Stimulated activated naive CD4-positive, alpha-beta T cell treated with Interleukin-2 at 50 U/mL for 16 hours (primary cell): ENCODE data around the gene HERPUD2.
"Not testable (repeated sequence)": the region's sequence is repeated elsewhere in the genome, so short reads cannot be mapped to it uniquely, and the experiment has no call there.

Experiments
- DNase-seq: peaks from one replicate; lab custom pipeline; 2025; lab: John Stamatoyannopoulos, UW

Gene HERPUD2

DNA sequence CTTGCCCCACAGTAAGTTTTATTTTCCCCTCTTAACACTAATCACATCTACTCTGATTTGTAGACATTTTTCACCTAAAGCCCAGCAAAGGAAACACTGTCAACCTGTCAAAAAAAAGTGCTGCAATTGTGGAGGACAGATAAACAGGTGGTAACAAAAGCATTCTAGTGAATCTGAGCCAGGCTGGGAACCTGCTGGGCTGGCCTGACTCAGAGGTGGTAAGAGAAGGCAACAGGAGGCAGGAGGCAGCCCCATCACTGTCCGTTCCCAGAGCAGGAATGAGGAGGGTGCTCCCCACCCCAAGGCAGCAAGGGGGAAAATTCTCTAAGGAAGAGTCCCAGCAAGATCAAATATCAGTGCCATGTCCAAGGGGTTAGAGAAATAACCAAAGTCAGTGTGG is 19.5 kb upstream of the HERPUD2 start:
- DNase-seq: no peak

DNA sequence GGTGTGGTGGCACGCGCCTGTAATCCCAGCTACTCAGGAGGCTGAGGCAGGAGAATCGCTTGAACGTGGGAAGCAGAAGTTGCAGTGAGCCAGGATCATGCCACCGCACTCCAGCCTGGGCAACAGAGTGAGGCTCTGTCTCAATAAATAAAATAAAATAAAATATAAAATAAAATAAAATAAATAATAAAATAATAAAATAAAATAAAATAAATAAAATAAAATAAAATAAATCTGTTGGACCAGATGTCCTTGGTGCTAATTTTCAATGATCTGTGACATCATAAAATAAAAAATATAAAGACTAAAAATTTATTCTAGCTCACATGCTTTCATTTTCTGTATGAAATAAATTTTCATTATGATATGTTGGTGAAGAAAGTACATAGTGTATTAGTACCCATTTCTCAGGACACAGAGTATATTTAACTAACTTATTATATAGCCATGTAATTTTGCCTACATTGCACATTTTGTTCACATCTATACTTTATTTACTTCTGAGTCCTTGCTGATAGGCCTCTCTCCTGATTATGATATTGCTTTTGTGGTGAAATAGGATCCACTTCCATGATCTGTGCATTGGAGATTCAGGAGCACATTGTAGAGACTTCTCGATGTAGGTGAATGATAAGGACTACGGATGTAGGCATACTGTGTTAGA is 17.8 kb upstream of the HERPUD2 start:
- no peak for DNase-seq

DNA sequence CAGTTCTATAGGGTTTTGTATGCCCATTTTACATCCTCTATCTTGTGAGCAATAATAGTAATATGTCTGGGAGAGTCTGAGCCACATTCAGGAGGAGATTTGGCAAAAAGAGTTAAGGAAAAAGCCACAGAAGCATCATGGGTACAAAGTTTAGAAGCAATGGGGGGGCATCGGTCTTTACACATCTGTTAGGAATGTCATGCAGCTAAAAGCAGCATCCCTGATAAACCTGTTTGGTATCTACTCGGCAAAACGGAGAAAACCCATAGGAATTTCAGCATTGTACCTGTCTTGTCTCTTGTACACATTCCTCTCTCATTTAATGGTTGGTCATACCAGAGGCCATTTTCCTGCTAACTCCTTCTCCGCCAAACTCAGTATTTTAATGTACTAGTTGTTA is 12.5 kb upstream of the HERPUD2 start:
- no peak for DNase-seq

DNA sequence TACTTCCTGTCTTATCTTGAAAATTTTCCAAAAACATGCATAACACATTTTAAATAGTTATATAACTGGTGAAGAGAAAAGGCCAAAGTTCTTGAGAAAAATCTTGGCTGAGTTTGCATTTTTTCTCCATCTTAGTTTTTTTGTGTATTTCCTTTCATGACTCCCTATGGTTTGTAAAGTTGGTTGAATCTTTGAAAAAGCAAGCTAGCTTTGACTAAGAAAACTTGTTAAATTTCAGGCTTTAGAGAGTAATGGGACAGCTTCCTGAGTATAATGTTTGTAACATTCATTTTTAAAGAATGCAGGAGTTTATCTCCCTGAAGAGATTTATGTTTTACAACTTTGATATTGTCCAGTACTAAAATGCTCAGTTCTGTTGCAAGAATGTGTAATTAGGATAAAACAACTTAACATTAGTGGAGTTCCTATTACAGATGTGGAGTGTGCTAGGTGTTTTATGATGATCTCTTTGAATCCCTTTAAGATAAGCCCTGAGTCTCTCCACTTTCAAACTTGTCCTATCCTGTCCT is 11.1 kb upstream of the HERPUD2 start:
- no peak for DNase-seq

DNA sequence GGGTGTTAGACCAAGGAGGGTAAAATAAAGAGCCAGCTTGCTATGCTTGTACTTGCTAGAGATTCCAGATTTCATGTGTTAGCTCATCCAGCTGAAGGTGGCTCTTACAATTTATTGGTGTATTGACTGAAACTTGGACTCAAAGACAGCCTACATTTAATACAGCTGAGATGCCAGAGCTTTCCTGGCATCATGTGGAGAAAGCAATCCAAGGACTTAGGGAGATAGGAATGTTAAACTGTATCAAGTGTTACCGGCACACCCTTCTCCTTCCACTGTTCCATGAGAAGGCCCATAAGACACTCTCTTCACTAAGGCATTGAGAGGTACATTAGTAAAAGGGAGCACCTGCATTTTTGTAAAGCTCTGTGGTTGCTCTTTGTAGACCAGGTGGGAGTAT is 9.3 kb upstream of the HERPUD2 start:
- DNase-seq: no peak

DNA sequence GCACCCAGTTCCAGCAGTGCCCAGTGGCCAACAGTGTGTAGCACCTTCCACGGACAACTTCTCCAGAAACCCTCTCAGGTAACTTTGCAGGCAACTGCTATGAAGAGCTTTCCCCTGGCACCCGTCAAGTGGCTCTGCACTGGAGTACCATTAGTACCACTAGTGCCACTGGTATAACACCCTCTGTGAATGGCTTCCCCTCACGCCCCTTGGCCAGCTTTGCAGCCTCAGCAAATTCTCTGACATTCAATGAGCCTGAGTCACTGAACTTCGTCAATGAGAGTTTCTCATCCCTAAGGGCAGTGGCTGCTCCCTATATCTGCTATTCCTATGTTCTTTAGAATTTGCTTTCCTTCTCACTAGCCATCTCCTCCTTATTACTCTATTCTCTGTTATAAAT is 7.6 kb upstream of the HERPUD2 start:
- DNase-seq: no peak

DNA sequence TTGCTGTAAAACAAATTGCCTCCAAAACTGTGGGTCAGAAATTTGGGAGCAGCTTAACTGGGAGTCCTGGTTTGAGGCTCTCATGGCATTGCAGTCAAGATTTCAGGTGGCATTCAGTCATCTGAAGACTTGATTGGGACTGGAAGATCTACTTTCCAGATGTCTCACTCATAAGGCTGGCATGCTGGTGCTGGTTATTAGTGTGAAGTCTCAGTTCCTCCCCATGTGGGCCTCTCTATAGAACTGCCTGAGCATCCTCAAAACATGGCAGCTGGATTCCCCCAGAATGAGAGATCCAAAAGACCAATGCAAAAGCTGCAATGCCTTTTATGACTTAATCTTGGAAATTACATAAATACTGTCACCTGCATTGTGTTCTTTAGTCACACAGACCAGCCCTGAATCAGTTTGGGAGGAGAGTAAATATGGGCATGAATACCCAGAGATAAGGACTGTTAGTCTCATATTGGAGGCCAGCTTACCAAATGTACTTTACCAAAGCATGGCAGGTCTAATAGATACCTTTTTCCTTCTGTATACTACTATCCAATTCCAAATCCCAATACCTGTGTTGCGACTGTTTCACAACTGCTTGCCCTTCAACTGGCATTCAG is 6.5 kb upstream of the HERPUD2 start:
- DNase-seq: no peak

DNA sequence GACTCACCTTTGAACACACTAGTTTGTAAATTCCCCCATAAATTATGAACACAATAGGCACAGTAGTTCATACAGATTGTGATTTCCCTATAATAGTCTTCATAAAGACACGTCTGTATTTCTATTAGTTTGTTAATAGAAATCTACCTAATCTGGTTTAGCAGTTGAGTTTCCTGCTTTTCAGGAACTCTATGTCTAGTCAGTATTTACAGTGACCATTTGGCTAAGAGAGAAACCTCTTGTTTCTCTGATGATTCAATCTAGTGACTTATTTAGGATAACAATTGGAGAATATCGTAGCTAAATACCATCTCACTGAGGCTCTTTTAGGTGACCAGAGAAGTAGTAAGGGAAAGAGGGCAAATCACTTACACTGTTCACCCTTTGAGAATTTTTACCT is 5.9 kb upstream of the HERPUD2 start:
- DNase-seq: no peak

DNA sequence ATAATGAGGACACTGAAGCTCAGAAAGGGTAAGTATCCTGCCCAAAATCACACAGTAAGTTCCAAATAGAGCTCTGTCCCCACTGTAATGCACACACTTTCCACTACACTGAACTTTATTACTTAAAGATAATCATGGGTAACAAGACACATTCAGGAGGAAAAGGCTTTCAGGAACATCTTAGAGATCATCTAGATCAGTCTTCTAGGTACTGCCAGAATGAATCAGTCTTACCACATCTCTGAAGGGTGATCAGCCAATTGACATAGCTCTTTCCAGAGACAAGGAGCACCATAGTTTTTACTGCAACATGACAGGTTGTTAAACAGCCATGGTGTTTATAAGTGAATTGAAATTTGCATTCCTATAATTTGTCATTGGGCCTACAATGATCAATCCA is 5.4 kb upstream of the HERPUD2 start:
- no peak for DNase-seq

DNA sequence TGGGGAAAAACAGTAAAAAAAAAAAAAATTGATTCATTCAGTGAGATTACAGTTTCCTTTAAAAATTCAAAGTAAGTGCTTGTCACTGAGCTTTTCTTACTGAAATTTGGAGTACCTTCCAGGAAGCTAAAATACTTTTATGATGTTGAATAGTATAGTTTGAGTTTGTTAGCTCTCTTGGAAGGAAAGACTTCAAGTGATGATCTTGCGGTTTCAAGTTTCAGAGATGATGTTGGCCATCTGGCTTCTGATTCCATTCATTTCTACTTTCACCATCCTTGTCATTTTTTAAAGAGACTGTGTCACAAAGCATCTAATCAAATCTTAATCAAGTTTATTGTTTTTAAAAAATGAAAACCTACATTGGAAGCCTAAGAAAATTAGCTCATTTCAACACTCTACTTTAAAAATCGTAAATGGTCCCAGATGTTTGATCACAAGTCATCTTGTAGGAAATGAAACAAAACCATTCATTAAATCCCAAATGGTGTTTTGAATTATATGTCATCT is 4.9 kb upstream of the HERPUD2 start:
- no peak for DNase-seq

DNA sequence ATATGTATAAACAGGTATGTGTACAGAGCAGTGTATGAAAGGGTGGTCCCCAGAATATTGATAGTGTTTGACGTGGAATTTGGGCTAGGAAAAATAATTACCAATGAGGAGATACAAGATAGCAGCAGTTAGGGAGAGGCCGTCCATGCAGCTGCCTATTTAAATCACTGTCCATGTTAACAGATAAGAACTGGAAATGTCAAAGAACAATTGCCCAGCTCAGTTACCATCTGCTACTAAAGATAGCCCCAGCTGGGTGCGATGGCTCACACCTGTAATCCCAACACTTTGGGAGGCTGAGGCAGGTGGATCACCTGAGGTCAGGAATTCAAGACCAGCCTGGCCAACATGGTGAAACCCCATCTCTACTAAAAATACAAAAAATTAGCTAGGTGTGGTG is 3.4 kb upstream of the HERPUD2 start:
- DNase-seq: not testable (repeated sequence)

DNA sequence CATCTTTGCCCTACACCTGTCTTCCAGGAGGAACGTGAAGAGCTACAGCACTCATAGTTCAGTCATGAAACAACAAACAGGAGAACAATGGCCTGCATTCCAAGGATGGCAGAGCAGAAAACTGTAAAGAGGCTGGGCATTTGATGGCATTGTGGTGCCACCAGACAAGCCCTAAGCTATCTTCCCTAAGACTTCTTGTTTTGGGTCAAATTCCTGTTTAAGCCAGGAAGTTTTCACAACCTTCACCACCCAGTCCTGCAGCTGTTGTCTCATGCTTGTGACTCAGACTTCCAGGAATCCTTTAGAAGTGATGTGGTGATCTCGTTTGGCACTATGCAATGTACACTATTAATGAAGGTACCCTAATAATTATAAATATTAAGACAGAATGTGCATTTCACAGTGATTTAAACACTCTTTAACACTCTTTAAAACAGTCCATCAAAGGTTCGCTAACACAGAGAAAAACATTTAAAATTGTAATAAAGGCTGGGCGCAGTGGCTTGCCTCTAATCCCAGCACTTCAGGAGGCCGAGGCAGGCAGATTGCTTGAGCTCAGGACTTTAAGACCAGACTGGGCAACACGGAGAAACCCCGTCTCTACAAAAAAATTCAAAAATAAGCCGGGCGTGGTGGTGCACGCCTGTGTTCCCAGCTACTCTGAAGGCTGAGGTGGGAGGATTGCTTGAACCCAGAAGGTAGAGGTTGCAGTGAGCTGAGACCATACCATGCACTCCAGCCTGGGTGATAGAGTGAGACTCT is 2.7 kb upstream of the HERPUD2 start:
- DNase-seq: no peak

DNA sequence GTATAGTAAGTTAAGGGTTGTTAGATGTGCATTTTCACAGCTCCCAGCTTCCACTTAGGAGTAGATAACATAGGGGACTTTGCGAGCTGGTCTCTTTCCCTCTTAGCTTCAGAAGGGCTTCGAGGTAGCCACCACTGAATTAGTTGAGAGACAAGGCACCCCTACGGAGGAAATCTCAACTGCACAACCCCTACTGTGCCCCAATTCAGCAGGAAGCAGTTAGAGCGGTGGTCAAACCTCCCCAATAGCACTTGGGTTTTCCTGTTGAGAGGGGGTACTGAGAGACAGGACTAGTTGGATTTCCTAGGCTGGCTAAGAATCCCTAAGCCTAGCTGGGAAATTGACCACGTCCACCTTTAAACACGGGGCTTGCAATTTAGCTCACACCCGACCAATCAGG is 1.1 kb upstream of the HERPUD2 start:
- no peak for DNase-seq

DNA sequence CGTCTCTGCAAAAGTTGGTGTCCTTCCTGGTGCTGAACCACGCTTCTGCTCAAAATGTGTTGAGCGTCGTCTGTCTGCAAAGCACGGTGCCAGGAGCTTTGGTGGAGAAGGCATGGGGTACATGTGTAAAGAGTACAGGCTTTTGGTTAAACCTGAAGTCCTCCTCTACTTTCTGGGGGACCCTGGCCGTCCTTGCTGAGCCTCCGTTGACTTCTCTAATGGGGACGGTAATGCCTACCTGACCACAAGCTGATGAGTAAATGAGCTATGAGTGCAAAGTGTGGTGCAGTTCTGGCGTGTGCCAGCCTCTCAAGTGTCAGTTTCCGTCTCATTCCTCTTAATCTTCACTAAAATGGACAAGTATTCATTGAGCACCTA is 527 bp upstream of the HERPUD2 start:
- DNase-seq: peak; percentile 28

DNA sequence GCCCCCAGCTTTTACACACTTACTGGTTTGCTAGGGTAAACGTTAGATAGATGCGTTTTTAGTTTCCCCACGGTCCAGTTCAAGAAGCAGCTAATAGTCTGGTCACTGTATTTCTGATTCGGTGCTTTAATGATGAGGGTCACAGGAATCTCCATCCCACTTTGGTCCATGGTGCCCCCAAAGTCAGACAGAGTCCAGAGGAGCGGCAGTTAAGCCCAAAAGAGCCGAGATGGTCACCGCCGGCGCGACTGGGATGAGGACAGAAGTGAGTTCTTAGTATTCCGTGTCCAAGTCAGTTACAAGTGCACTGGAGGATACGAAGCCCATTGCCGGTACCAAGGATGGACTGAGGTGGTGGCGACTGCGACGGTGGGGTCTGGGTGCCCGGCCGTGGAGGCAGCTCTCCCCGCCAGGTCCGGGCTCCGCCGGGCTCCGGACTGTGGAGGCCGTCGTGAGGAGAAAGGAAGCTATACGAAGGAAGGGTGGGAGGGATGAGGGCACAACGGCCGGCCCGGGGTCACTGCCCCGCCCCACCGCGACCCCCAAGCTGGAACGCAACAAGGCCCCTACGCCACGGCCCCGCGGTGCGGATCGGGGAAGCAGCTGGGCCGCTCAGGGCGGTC is 663 bp downstream of the HERPUD2 start:
- DNase-seq: no peak

DNA sequence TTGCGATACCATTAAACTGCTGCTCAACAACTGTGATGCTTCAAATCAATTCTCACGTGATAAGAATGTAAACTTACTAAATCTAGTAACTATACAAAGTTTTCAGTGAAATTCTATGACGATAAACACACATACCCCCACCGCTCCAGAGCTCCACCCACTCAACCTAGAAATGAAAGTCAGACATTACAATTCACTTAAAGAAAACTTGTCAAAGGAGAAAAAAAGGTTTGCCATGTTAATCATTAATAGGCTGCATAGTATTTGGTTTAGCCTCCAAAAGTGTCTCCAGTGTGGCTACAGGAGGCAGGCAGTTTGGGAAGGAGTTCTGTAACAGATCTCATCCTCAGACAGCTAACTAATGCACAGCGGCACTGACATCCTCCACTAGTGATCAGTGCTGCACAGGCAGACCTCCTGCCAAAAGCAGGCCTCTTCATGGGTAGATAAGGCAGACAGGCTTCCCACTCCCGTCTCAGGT is 3.1 kb downstream of the HERPUD2 start:
- peak; percentile 40 for DNase-seq

DNA sequence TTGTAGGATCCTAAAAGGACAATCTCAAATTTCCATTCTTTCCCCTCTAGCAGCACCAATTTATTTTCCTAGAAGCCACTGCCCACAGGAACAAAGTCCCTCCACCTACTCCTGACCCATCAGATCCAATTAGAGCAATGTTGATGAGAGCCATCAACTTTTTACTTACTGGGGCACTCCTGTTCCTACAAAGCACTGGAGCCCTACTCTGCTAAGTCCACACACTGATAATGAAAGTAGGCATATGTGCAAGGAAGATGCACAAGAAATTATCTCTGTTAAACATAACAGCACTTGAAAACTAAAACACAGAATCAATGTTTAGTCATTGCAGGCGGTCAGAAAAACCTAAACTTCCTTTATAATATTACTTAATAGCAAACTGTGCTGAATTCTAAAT is 3.6 kb downstream of the HERPUD2 start:
- DNase-seq: no peak

DNA sequence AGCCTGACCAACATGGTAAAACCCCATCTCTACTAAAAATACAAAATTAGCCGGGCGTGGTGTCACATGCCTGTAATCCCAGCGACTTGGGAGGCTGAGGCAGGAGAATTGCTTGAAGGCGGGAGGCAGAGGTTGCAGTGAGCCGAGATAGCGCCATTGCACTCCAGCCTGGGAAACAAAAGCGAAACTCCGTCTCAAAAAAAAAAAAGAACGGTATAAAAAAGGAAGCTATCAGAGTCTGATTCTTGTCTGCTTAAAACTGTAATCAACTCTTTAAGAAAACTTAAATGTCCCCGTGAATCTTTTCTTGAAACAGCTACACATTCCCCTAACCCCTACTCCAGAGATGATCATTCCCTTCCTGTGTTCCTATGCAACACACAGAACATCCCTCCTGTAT is 4.3 kb downstream of the HERPUD2 start:
- not testable (repeated sequence) for DNase-seq

DNA sequence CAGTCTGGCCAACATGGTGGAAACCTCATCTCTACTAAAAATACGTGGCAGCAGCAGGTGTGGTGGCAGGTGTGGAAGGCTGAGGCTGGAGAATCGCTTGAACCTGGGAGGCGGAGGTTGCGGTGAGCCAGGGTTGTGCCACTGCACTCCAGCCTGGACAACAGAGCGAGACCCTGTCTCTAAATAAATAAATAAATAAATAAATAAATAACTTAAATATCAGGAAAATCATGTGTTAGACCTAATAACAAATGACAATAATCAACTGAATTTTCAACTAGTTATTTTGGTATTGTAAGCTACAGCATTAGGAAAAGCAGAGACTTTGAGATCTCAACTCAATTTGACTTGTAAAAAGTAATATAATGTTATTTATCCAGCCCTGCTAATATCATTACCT is 9.2 kb downstream of the HERPUD2 start:
- no peak for DNase-seq

DNA sequence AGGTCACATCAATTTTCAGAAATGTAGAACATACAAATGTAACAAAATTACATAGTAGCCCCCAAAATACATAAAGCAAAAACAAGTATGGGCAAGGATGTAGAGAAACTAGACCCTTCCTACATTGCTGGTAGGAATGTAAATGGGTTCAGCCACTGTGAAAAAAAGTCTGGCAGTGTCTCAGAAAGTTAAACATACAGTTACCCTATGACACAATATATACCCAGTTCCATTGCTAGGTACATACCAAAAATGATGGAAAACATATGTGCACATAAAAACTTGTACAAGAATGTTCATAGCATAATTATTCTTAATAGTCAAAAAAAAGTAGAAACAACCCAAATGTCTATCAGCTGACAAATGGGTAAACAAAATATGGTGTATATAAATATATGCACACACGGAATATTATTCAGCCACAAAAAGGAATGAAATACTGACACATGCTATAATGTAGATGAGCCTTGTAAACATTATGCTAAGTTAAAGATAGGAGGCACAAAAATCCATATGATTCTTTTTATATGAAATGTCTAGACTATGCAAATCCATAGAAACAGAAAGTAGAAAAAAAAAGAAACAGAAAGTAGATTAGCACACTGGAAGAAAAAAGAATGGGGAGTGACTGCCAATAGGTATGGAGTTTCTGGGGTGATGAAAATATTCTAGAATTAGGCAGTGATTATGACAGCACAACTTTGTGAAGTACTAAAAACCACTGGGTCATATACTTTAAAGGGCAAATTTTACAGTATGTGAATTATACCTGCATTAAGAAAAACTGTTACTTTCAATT is 13.5 kb downstream of the HERPUD2 start:
- DNase-seq: no peak

DNA sequence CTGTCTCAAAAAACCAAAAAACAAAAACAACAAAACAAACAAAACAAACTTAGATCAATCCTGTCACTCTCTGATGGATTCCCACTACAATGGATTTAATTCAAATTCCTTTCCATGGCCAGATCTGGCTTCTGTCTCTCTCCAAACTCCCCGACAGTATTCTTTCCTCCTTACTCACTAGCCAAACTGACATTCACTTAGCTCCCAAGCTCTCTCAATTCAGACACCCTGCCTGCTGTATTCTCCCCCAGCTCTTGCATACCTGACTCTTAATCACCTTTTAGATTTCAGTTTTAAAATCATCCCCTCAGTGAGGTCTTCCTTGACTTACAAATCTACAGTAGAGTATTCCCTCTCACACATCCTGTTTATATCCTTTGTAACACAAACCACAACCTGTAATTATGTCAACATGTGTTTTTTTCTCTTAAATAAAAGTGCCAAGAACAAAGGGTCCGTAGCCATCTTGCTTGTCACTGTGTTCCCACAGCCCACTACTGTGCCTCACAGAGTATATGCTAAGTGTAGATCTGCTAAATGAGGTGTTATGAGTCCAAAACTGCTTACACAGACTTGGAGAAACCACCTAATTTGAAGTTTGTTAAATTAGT is 14.4 kb downstream of the HERPUD2 start:
- DNase-seq: no peak
